HL-60/S4 (cell line): ENCODE results near the gene FBLN2.

Experiments used
- in situ Hi-C: fragments of 300-500 bp; cut with MboI; formaldehyde crosslinking; loops from 2 replicates; pipeline ENCODE4 v1.14.3; 2022; ENCODE audit warnings: low sequenced_read_pairs

FBLN2 gene

GRCh38 chr3:13636186-13636585 lies 87.3 kb downstream of the FBLN2 start:
- in situ Hi-C loops, result no loop called here

GRCh38 chr3:13636874-13637273 lies 87.9 kb downstream of the FBLN2 start:
- in situ Hi-C loops, result no loop called here

GRCh38 chr3:13637311-13637891 lies 88.5 kb downstream of the FBLN2 start:
- in situ Hi-C loops, result no loop called here

DNA sequence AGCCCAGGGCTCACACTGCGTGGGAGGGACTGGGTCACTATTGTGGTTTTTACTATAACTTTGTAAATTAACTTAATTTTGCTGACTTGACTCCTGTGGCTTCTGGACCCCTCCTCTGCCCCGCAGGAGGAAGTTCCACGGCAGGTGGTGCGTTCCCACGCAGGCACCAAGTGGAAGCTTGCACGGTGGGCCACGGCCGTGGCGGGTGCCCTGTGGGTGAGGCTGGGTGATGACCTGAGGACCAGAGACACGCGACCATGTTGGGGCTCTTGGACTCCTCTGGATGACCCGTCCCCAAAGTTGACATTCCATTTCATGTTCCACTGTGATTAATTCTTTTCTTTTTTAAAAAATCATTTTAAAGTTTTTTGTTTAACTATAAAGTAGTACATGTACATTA lies 89.0 kb downstream of the FBLN2 start:
- in situ Hi-C loops, result no loop called here

DNA sequence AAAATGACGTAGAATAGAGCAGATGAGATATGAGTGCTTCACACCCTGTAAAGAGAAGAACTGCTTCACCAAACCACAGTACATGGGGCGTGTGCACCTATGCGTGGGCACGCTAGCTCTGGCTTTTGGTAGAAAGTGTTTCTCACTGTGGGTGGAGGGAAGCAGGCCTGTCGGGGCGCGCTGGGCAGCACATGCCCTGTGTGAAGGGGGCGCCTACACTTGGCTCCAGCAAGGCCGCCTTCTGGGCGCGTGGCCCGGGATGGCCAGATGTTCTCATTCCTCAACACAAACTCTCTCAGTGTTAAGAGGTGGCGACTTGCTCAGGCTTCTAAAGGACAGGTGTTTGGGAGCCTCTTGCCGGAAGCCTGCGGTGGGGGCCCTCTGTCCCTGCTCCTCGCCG lies 90.0 kb downstream of the FBLN2 start:
- in situ Hi-C loops, result no loop called here

DNA sequence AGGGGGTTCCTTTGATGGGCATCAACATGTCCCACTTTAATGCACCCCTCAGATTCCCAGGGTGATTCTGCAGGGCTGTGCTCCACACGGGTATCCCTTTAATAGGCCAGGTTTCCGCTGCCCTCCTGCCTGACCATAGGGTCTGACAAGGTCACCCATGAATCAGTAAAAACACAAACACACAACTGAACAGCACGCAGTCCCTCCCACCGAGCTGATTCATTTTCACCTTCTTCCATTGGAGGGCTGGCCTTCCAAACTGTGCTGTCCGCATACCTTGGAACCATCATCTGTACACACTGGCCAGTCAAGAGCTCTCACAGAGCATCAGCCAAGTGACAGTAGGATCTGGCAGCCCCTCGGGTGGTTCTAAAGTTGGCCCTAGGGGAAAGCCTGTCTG lies 93.7 kb downstream of the FBLN2 start:
- in situ Hi-C loops, result no loop called here

GRCh38 chr3:13644341-13645117 lies 95.6 kb downstream of the FBLN2 start:
- in situ Hi-C loops, result loop anchor here (5.0 kb wide), 1 partner anchor 147 kb away; no protein-coding TSS in a partner anchor

DNA sequence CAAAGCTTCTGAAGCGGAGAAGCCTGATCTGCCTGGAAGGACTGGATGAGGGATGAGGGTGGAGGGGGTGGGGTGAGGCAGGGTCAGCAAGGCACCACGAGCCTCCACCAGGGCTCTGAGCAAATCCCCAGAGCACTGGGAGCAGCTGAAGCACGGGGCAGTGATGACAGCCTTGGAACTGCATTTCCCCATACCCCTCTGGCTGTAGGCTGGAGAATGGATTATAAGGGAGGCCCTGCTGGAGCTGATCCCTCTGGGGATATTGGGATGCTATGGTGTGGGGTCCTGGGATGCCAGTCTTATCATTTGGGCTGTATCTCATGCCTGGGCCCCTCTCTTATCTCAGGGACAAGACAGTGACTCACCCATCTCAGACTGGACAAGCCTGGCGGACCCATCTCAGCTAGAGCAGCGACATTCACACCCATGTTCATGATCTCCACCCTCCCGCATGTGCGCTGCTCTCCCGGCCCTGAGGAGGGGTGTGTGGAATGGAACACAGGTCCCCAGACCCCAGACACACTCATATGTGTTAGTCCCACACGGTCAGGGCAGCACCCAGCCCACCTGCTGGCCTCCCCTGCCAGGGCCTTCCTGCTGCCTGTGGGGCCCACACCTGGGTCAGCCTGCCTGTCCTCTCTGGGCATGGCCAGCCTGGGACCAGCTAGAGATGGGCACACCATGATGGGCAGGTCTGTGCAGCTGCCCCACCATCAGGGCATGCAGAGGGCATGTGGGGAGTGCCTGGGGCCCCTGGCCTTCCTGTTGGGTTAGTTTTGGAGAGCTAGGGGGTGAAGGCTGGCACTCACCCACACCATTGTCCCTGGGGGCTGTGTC lies 97.1 kb downstream of the FBLN2 start:
- in situ Hi-C loops, result loop anchor here (5.0 kb wide), 1 partner anchor 149 kb away; no protein-coding TSS in a partner anchor

DNA sequence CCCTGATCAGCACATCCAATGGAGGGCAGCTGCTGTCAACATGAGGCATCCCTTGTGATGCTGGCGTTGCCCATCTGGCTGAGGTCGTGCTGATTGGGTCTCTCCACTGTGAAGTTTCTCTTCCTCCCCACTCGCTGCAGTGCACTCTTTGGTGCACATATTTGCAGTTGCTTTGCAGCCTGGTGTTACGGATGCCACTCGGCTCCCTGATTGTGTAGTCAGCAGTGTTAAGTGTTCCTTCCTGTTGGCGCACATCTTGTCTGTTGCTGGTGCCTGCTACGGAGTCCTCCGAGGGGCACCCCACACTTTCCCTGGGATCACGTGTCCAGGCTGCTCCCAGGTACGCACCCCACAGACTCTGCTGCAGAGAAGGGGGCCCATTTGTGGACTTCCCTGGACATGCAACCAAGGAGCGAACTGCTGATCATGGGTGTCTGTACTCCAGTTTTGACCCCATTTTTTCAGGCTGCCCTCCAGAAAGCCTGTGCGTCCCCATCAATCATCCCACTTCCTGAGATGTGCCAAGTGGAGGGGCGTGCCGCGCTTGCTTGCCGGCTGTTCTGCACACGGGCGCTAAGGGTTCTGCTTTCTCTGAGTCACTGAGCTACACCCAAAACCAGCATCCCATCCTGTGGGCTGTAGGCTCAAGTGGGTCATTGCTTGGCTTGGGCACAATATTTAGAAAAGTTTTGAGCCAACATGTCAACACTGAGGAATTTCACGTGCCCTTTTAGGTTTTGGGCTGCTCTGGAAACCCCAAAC lies 98.6 kb downstream of the FBLN2 start:
- in situ Hi-C loops, result loop anchor here (5.0 kb wide), 1 partner anchor 150 kb away; no protein-coding TSS in a partner anchor

DNA sequence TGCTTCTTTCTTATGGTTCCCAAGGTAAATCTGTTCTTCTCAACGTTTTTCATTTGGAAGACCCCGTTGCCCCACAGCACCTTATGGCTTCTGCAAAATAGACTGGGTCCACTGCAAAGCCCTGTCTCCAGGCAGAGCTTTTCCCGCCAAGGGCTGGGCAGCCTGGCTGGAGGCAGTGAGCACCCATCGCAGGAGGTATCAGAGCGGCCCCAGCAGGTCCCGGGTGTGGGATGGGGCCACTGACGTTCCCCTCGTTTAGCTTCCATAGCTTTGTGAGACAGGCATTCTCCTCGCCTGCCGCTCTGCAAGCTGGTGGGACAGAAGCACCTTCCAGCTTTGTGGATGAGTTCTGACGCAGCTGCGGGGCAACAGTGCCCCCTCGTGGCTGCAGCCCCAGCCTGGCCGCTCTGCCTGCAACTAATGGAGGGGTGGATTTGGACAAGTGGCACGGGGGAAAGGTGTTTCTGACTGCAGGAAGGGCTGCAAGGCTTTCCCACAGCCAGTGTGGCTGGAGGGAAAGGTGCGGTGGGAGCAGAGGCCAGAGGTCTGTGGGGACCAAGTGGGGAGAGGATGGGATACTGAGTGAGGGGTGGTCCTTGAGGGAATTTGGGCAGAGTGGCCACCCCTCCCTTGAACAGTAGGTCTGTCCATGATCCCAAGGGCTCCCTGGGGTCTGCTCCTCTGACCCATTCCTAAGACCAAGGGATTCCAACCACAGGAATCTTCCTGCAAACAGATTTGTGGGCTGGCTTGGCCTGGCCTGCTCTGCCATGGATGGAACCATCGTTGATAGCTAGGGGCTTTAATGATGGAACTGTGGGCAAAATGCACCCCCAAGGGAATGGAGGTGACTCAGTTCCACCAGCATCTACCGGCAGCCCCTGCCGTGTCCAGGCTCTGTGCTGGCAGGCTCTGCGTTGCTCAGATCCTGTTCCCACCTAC lies 99.4 kb downstream of the FBLN2 start:
- in situ Hi-C loops, result loop anchor here (5.0 kb wide), 1 partner anchor 151 kb away; no protein-coding TSS in a partner anchor

DNA sequence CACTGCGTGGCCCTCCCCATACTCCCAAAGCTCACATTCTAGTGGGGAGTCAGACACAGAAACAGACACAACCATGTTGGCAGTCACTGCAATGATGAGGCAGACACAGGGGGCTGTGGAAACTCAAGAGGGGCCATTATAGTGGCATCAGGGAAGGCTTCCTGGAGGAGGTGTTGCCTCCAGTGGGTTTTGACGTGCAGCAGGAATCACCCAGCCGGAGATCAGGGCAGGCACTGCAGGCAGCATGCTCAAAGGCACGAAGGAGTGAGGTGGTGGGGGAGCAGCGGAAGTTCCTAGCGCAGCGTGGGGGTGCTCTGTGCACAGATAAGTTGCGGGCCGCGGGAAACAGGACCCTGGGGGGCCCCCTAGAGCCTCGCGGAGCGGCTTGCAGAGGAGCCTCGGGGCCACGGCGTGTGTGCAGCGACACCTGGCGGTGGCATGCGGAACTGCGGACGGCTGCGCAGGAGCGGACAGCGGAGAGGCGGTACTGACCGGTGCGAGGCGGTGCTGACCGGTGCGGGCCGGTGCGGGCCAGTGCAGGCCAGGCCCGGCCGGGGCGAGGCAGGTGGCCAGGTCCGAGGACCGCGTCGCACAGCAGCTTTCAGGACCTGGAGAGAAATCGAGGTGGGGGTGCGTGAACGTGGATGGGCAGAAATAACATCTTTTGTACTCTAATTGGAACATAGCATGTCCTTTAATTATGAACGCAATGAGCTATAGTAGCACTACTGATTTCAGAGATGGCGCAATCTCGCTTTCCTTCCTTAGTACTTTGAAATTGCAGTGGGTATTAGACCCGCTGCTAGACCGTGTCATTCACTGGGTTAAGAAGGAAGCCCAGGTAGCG lies 101.5 kb downstream of the FBLN2 start:
- in situ Hi-C loops, result no loop called here

GRCh38 chr3:13651057-13651400 lies 102.1 kb downstream of the FBLN2 start:
- in situ Hi-C loops, result no loop called here

DNA sequence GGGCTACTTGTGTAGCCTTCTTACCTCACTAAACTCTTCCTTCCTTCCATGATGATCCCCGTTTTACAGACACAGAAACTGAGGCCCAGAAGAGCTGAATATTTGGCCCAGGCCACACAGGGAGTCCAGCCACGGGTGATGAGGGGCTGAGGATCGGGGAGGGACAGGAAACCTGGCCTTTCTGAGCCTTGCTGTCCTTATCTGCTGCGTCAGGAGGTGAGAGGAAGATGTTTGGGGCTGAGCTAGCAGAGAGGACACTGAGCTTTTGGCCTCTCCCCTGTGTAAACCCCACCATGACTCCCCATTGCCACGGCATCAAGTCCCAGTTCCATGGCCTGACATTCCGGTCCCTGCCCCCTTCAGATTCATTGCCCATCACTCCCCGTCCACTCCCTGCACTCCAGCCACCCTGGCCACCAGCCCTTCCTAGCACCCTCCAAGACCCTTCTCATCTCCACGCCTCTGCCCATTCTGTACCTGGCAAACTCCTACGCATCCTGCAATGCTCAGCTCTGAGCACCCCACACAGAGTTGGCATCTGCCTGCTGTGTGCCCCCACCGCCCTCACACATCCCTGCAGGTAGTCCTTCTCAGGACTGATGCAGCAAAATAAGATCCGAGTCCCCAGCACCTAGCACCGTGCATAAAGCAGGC lies 103.0 kb downstream of the FBLN2 start:
- in situ Hi-C loops, result no loop called here

GRCh38 chr3:13652728-13653127 lies 103.8 kb downstream of the FBLN2 start:
- in situ Hi-C loops, result no loop called here

GRCh38 chr3:13653631-13654279 lies 104.8 kb downstream of the FBLN2 start:
- in situ Hi-C loops, result no loop called here

- in situ Hi-C loops, result no loop called here
Observed at GRCh38 chr3:13654330-13655060, 105.6 kb downstream of the FBLN2 start.
